SU-DHL-6 (cell line): ENCODE data around the gene IL5RA.

ENCODE experiments used
- CTCF ChIP-seq: fragments of 200-600 bp; sonication (generic); IDR thresholded peaks from one replicate; pipeline ENCODE4 v1.5.1; 2017; ENCODE audit warnings: antibody characterized with exemption, mild to moderate bottlenecking, low read length, moderate library complexity; ENCODE audit not compliant: insufficient read depth, poor library complexity, severe bottlenecking
- EZH2phosphoT487 ChIP-seq: fragments of 200-600 bp; sonication (generic), shearing (Covaris generic); conservative IDR thresholded peaks from 2 replicates; pipeline ENCODE4 v1.6.1; 2018; ENCODE audit warnings: mild to moderate bottlenecking, antibody characterized with exemption, low read length, moderate library complexity, mixed read lengths

- no peak for TF ChIP-seq CTCF
- TF ChIP-seq EZH2phosphoT487 = no peak
These were observed 2.3 kb downstream of the IL5RA start for GRCh38 chr3:3107858-3108257.
